A549 (cell line): Measurements from ENCODE around the gene CLEC1A.

Experiments used
- MAFK ChIP-seq: fragments of 450-650 bp; IDR thresholded peaks from 2 replicates; pipeline ENCODE4 v1.6.1; 2014; ENCODE audit not compliant: partially characterized antibody
- TF ChIP-seq, protein P1 (sequence below): fragments of >200 bp; sonication (Bioruptor Twin); formaldehyde crosslinking; IDR thresholded peaks from 3 replicates; pipeline ENCODE4 v1.5.1; 2016

DNA sequence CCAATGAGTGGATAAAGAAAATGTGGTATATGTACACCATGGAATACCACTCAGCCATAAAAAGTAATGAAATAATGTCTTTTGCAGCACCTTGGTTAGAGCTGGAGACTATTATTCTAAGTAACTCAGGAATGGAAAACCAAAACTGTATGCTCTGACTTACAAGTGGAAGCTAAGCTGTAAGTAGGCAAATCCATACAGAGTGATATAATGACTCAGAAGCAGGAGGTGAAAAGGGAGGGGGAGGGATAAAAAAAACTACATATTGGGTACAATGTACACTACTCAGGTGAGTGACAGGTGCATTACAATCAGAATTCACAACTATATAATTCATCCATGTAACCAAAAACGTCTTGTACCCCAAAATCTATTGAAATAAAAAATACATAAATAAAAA lies 15.1 kb upstream of the CLEC1A start:
- TF ChIP-seq, protein P1, sequence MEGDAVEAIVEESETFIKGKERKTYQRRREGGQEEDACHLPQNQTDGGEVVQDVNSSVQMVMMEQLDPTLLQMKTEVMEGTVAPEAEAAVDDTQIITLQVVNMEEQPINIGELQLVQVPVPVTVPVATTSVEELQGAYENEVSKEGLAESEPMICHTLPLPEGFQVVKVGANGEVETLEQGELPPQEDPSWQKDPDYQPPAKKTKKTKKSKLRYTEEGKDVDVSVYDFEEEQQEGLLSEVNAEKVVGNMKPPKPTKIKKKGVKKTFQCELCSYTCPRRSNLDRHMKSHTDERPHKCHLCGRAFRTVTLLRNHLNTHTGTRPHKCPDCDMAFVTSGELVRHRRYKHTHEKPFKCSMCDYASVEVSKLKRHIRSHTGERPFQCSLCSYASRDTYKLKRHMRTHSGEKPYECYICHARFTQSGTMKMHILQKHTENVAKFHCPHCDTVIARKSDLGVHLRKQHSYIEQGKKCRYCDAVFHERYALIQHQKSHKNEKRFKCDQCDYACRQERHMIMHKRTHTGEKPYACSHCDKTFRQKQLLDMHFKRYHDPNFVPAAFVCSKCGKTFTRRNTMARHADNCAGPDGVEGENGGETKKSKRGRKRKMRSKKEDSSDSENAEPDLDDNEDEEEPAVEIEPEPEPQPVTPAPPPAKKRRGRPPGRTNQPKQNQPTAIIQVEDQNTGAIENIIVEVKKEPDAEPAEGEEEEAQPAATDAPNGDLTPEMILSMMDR = no peak
- TF ChIP-seq MAFK = no peak
